HG03439 (cell line): ENCODE measurements around the gene HOXA4.

Experiments used
- ATAC-seq: cut with Tn5 transposase; IDR thresholded peaks from one replicate; pipeline ENCODE4 v1.9.1; 2021; ENCODE audit warnings: mild to moderate bottlenecking, moderate library complexity; ENCODE audit not compliant: unreplicated experiment

Gene HOXA4

DNA sequence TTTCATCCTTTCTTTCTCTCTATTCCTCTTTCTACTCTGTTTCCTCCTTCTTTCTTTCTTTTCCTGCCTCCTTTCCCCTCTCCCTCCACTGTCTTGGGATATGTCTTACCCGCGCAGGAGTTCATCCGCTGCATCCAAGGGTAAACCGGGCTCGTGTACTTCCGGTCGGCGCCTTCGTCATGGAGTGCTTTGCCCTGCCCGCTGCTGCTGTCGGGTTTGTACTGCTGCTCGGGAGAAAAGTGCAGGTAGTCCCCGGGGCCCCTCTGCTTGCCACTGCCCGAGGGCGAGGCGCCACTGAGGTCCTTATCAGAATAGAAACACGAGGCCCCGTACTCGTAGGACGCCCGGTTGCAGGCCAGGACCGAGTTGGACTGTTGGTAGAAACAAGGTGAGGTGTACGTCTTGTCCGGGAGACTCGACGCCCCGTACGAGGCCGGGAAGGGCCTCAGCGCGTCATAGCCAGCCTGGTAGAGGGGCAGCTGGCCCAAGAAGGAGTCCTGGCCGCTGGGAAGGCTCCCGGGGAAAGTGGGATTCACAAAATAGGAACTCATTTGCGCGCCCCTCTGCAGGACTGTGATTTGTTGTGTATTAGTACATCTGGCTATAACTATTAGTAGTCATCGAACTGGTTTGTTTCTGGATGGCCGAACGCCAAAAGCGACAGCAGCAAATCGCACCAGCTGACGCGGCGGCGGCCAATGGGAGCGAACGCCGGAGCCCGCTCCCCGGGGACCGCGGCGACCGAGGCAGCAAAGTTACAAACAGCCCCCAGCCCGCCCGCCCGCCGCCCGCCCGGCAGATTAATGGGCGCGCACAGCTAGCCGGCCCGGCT, 16.9 kb upstream of the HOXA4 start, which contains the start of gene HOXA6:
Gene HOXA6, minus strand, starts transcription at position 576 of the 832 bp plus-strand sequence. Its CDS starts 25 bp downstream, at position 551.
- no peak for ATAC-seq

DNA sequence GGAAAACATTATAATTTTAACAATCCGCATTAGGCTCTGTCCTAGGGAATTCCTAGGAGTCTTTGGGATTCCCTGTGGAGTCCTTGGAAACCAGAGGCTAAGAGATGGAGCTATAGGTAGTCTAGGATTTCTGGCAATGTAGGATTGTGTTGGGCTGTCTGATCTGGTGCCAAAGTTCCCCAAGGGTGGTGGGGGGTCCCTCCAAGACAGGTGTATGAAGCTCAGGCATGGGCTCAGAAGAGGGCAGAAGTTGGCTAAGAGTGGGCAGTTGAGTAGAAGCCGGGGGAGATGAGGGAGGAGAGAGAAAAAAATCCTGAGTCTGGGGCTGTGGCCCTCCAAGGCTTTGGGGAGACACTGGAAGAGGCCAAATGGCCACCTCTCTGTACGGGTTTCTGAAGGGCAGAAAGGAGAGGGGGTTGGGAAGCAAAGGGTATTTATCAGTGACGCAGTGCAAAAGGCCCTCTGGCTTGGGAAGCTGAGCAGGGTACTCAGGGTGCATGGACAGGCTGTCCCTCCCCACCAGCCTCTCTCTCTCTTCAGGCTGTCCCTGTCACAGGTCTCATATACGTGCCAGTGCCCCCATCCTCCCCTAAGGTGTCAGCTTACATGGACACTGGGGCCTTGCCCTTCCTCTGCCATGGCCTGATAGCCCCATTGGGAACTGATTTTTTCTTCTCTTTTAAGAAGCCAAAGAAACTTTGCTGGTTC, 16.1 kb upstream of the HOXA4 start:
- ATAC-seq: no peak

DNA sequence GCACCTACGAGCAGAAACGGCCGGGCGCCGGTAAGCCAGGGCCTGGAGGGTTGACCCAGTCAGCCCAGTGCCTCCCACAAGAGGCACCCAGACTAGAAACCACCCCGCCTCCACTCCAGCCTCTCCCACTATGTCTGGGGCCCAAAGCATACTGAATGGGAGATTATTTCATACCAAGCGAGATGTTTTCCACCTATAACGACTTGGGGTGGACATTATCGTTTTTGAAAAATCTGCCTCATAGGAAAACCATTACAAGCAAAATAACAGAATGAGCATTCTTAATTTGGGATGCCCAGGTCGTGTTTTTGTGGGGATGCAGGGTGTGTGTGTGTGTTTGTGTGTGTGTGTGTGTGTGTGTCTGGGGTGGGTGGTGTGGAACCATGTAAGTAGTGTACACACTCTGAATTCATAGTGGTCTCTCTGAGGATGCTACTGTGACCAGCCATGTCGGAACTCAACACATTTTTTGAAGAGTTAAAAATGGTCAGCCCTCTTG, 15.4 kb upstream of the HOXA4 start:
- ATAC-seq: no peak

DNA sequence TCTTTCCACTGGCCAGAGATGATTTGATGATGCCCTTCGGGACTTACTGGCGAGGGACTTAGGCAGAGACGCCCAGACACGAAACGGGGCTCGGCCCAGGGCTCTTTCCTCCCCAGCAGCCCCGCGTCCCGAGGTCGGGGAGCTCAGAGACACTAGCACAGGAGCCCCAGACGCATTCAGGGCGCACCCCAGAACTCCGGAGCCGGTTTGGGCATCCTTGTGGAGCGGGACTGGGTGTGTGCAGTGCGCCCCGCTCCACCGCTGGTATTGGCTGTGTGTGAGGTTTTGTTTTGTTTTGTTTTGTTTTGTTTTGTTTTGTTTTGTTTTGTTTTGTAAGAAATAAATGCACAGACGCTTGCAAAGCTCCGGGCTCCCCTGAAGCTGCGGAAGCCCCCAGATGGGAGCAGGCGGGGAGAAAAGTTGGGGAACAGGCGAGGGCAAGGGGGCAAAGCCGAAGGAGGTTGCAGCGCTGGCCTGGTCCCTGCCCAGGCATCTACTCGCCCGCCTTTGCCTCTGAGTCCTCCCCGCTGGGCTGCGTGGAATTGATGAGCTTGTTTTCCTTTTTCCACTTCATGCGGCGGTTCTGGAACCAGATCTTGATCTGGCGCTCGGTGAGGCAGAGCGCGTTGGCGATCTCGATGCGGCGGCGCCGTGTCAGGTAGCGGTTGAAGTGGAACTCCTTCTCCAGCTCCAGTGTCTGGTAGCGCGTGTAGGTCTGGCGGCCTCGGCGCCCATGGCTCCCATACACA, 14.8 kb upstream of the HOXA4 start:
- no peak for ATAC-seq

DNA sequence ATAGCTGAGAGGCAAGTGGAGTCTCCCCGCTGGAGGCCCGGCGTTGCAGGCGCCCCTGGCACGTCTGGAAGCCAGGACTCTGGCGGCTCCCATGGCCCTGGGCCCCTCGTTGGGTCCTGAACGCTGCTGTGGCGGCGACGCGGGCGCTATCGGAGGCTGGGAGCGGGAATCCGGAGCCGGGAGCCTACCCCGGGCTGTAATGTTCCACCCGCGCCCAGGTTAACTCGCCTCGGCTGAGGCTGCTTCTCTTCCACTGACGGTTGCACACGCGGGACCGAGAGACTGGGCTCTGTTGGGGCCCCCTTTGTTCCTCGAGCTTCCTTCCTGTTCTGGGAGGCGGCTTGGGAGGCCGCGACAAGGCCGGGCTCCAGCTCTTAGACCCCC, 14.2 kb upstream of the HOXA4 start:
- ATAC-seq: no peak

DNA sequence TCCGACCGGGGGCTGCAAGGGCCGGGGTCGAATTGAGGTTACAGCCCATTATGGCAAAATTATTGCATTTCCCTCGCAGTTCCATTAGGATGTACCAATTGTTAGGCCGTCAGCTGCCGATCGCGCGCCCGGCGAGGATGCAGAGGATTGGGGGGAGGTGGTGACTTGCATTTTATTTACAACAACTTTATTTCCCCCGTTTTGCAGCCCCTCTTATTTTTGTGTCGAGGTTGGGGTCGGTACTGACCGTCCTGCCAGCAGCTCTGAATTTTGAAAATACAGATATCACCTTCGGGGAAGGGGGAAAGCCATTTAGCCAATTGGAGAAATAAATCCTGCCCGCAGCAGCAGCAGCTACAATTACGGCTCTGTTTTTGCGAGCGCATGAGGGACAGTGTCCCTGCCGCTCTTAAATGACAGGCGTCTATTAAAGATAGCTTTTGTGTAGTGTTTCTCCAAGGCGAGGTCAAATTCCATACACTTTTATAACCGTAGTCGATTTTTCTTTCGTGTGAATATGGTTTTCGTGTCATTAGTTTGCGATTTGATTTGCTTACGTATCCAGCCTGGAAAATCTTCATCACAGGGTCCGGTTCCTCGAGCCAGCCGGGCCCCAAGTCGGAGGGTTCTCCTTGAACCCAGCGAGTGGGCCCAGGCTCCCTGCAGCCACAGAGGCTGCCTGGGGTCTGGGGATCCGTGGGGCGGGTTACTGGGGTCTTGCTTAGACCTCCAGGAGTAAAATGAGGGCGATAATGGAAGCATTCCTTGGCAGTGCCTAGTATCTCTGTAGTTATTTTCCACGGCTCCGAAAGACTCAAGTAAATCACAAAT, 13.6 kb upstream of the HOXA4 start:
- ATAC-seq: no peak

DNA sequence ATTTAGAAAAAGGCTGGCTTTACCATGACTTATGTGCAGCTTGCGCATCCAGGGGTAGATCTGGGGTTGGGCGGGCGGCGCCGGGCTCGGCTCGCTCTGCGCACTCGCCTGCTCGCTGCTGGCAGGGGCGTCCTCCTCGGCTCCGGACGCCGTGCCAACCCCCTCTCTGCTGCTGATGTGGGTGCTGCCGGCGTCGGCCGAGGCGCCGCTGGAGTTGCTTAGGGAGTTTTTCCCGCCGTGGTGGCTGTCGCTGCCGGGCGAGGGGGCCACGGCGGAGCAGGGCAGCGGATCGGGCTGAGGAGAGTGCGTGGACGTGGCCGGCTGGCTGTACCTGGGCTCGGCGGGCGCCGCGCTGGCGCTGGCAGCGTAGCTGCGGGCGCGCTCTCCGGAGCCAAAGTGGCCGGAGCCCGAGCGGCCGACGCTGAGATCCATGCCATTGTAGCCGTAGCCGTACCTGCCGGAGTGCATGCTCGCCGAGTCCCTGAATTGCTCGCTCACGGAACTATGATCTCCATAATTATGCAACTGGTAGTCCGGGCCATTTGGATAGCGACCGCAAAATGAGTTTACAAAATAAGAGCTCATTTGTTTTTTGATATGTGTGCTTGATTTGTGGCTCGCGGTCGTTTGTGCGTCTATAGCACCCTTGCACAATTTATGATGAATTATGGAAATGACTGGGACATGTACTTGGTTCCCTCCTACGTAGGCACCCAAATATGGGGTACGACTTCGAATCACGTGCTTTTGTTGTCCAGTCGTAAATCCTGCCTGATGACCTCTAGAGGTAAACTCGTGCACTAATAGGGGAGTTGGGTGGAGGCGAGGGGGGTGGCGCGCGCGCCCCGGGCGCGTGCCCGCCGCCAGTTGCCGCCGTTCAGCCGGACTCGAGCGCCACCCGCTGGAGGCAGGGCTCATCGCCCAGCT, 12.7 kb upstream of the HOXA4 start, which contains the start of gene HOXA5:
Gene HOXA5, minus strand, starts transcription at position 659 of the 927 bp plus-strand sequence. Its CDS starts 74 bp downstream, at position 585.
- no peak for ATAC-seq

DNA sequence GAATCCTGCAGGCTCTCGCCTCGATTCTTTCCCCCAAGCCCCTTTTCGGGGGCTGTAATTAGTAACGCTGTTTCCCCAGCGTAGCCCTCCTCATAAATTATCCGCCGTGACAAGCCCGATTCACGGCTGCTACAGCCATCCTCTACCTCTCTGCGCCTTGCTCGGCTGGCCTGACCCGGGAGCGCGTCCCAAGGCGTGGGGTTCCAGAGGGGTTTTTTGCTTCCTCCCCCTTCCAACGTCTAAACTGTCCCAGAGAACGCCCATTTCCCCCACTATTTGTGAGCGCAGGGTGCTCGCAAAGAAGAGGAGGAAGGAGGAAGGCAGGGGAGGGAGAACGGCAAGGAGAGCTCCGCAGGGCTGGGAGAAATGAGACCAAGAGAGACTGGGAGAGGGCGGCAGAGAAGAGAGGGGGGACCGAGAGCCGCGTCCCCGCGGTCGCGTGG, 12.0 kb upstream of the HOXA4 start:
- ATAC-seq: no peak

DNA sequence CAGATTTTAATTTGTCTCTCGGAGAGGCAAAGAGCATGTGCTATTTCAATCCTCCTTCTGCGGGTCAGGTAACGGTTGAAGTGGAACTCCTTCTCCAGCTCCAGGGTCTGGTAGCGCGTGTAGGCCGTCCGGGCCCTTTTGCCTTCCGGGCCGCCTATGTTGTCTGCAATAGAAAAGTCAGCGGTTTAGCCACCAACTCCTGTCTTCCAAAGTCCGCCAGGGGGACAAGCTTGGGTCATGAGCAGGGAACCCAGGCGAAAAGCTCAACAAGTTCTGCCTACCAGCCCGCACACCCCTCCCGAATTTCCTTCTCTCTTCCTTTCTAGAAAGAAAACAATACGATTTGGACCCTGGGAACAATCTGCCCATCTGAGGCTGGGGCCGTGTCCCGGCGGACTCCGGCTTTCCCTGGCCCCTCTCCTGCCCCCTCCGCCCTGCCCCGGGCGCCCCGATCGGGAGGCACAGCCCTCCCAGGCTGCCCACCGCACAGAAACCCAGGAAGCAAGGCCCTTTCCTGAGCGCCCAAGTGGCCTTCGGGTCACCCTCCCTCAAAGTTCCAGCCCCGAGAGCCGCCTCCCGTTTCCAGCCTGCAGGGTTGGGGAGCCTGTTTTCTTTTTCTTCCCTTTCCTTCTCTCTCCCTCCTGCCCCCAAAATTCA, 11.5 kb upstream of the HOXA4 start:
- no peak for ATAC-seq

DNA sequence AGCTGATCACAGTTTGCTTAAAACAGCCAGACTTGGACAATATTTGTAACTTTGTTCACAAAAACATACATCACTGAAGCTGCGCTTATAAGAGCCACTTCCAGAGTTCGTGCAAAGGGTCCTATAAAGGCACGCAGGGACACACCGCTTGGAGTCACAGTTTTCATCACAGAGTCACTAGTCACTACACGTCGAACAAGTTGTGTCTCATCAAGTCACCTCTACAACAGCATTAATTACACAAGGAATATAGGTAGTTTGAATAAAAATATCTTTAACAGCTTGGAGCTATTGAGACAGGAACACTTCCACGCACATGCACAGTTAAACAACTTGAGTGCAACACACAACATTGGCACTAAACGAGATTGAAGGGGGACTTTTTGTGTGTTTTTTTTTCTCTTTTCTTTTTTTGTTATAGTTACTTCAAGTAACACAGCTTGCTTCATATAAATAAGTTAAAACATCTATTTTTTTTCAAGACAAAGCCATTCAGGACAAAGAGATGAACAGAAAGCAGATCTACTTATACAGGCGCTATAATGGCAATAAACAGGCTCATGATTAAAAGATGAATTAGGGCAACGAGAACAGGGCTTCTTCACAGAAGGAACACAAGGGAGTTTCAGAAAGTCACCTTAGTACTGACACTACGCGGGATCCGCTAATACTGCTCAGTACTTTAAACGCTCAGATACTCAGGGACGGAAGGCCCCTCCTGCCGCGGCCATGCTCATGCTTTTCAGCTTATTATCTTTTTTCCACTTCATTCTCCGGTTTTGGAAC, 10.8 kb upstream of the HOXA4 start:
- no peak for ATAC-seq

DNA sequence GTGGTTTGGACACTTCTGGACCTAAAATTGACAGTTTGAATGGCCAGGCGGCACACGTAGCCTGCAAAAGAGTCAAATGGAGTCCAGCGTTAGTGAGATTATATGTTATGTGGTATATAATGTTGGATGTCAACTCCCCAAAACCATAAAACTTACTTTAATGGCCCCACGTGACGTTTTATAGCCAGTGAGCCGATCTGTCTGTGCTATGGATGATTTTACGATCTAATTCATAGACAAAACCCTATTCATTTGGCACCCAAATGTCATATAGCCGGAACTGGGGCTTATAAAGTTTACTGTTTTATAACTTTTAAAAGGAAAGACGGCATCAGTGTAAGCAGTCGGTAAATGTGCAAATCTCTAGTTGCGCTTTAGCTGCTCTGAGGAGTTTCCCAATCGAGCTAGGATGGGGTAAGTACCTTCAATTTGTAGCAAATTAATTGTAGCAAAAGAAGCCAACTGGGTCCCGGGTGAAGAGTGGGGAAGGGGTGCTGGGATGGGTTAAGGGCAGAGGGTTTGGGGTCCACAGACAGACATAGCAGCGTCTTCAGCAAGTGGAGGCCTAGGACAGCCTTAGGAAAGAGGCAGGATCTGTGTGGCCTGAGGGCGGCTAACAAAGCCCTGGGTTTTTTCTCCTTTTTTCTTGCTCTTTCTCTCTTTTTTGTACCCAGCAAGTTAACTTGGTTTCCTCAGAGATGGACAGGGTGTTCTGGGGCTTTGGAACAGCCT, 9.7 kb upstream of the HOXA4 start:
- no peak for ATAC-seq

DNA sequence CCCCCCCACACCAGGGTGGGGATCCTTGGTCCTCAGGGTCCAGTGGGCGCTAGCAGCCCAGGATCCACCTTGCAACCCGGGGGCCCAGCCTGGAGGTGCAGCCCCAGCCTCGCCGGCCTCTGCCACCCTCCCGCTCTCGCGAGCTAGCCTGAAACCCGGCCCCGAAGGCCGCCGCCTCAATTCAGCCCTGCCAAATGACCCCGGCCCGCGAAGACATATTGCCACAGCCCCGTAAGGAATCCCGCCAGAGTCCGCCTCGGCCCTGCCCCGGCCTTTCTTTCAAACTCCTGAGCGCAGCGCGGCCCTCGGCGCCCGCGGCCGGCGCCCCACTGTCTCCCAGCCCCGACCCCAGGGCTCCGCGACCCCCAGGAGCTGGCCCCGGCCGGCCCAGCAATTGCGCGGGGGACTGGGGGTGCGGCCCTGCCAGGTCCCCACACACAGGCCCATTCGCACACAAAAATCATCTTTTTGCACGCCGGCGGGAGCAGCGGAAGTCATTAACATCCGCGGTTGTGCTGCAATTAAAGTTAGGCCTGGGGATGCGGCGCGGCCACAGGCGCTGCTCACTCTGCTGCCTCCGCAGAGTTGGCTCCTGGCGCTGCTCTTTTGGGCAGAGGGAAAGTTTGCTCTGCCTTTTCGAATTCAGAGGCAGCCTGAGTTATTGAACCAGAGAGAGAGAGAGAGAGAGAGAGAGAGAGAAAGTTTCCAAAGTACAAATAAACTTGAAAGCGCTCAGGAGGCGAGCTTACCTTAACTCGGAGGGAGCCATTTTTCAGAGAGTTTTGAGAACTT, 9.0 kb upstream of the HOXA4 start:
- no peak for ATAC-seq

DNA sequence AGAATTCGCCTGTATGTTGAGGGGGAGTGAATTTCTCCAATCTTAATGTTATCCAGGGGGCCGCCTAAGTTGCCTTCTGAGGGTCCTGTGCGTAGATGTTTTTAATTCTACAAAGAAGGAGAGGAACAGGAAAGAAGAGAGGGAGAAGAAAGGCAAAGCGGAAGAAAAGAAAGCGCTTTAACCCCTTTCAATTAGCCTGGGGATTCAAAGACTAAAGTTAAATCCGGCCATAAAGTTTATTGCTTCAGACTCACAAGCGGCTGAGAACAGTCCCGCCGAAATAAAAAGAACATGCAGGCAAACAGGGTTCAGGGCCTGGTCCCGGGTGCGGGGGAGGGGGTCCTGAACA, 8.4 kb upstream of the HOXA4 start:
- no peak for ATAC-seq

DNA sequence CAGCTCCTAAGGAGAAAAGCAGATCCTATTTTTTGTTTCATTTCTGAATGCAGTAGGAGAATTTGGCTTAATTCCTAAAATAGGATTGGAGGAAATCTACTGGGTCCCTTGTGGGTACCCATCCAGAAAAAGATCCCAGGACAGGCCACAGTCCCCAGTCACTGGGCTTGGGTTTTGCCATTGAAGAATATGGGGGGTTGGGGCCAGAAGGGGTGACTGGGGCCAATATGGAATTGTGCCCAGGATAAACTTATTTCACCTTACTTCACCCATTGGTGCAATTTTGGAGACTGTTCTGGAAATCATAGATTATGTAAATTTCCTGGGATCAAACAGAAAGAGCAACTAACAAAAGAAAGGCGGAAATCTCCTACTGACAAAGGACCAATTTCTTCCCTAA, 7.9 kb upstream of the HOXA4 start:
- ATAC-seq: no peak

DNA sequence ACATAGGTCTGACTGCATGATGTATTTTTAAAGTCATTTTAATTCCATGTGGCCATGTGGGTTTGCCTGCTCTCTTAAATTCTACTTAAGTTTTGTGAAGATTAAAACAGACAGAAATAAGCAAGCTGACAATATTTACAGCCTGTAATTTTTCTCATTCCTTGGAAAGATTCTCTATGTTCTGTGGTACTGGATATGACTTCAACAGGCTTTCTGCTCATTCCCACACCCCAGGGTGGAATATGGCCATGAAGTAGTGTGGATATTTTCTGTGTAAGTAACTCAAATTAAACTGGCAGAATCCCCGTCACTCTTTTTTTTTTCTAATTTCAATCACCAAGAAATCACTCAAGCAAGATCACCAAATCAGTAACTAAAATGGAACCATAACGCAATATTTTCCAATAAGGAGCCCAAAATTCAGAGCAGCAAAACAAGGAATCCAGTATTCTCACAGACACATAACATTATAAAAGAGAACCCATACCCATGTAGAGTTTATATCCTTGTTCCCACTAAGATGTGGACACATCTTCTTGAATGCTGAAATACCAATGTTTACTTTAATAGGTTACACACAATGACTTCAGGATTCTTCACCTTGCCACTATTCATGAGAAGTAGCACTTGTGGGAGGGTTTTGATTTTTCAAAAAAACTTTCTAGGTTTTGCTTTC, 7.2 kb upstream of the HOXA4 start:
- ATAC-seq: no peak

DNA sequence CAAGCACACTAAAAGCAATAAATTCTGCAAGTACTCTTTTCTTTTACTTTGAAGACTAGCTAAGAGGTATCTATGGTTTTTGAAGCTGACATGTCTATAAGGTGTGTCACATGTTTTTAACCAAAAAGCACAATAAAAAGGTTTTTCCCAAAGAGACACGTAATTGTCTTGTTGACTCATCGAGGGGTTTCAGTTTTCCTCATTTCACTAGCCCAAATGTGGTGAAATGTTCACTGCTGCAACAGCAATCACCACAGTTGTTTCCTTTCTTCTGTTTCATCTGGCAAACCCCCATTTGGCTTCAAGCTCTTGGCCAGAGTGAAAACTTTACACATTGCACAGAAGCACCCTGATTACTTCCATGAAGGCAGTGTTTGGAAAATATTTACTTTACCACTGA, 3.8 kb upstream of the HOXA4 start:
- no peak for ATAC-seq
